GM23338 (cell line): Measurements from ENCODE around the gene PDHX. TPM values are rescaled to one million over a fixed set of nuclear protein-coding genes. Genes with fewer than 3 reads are reported as not detected.

ENCODE experiments used
- ATAC-seq: fragments of 200-7000 bp; cut with Tn5 transposase; 3 replicates; pipeline ENCODE4 v1.9.1; 2020
- DNase-seq: peaks from one replicate; pipeline ENCODE4 v3.0.0-alpha.2; 2015; ENCODE audit warnings: low spot score
- H2AFZ ChIP-seq: fragments of 200-600 bp; sonication (generic); 2 replicates; pipeline ENCODE4 v1.8.0; 2016; ENCODE audit warnings: antibody characterized with exemption, mild to moderate bottlenecking, moderate library complexity
- H3F3A ChIP-seq: fragments of 200-600 bp; sonication (generic); replicated peaks from 2 replicates; pipeline ENCODE4 v1.8.0; 2017; ENCODE audit warnings: antibody characterized with exemption, mixed run types, low read depth
- H3K27ac ChIP-seq: fragments of 200-600 bp; sonication (generic); 2 replicates; pipeline ENCODE4 v1.6.1; 2016; ENCODE audit warnings: low read depth
- H3K27me3 ChIP-seq: fragments of 200-600 bp; sonication (generic); 2 replicates; pipeline ENCODE4 v1.8.0; 2016; ENCODE audit warnings: mild to moderate bottlenecking, mixed run types, moderate library complexity; ENCODE audit not compliant: insufficient read depth
- H3K36me3 ChIP-seq: fragments of 200-600 bp; sonication (generic); 2 replicates; pipeline ENCODE4 v1.8.0; 2016; ENCODE audit warnings: mild to moderate bottlenecking; ENCODE audit not compliant: insufficient read depth
- H3K4me1 ChIP-seq: fragments of 200-600 bp; sonication (generic); 2 replicates; pipeline ENCODE4 v1.8.0; 2016; ENCODE audit warnings: mild to moderate bottlenecking, moderate library complexity; ENCODE audit not compliant: insufficient read depth
- H3K4me2 ChIP-seq: fragments of 200-600 bp; sonication (generic); 2 replicates; pipeline ENCODE4 v1.7.1; 2017; ENCODE audit warnings: mixed run types
- H3K4me3 ChIP-seq: fragments of 200-600 bp; sonication (generic); 2 replicates; pipeline ENCODE4 v1.6.1; 2016; ENCODE audit warnings: mixed run types
- H3K79me2 ChIP-seq: fragments of 200-600 bp; sonication (generic); replicated peaks from 2 replicates; pipeline ENCODE4 v1.8.0; 2017; ENCODE audit warnings: mild to moderate bottlenecking; ENCODE audit not compliant: insufficient read depth
- H3K9me2 ChIP-seq: fragments of 200-600 bp; sonication (generic); 2 replicates; pipeline ENCODE4 v1.8.0; 2017; ENCODE audit not compliant: insufficient read depth
- H4K20me1 ChIP-seq: fragments of 200-600 bp; sonication (generic); replicated peaks from 2 replicates; pipeline ENCODE4 v1.8.0; 2017; ENCODE audit warnings: mild to moderate bottlenecking; ENCODE audit not compliant: insufficient read depth
- H3K27ac Mint-ChIP-seq: 2 replicates; pipeline ENCODE4 v1.8.0; 2020; ENCODE audit warnings: inconsistent platforms, mild to moderate bottlenecking, moderate library complexity, mixed read lengths
- H3K27me3 Mint-ChIP-seq: 3 replicates; pipeline ENCODE4 v1.8.0; 2022; ENCODE audit warnings: low read depth, mild to moderate bottlenecking, moderate library complexity, mixed read lengths, inconsistent platforms; ENCODE audit not compliant: insufficient read depth, poor library complexity
- H3K36me3 Mint-ChIP-seq: 3 replicates; pipeline ENCODE4 v1.8.0; 2021; ENCODE audit warnings: low read depth, mild to moderate bottlenecking, inconsistent platforms, moderate library complexity, mixed read lengths
- H3K4me1 Mint-ChIP-seq: 3 replicates; pipeline ENCODE4 v1.8.0; 2020; ENCODE audit warnings: mild to moderate bottlenecking, inconsistent platforms, mixed read lengths
- H3K4me3 Mint-ChIP-seq: 3 replicates; pipeline ENCODE4 v1.8.0; 2021; ENCODE audit warnings: moderate library complexity, mild to moderate bottlenecking, inconsistent platforms, mixed read lengths
- H3K9me3 Mint-ChIP-seq: 3 replicates; pipeline ENCODE4 v1.8.0; 2020; ENCODE audit warnings: moderate library complexity, mild to moderate bottlenecking, inconsistent platforms, mixed read lengths
- CREB1 ChIP-seq: fragments of 250-450 bp; sonication (Bioruptor Pico); IDR thresholded peaks from 2 replicates; pipeline ENCODE4 v1.5.0; 2020; ENCODE audit warnings: low read depth, mild to moderate bottlenecking, moderate library complexity
- CTCF ChIP-seq, 2 experiments: fragments of 200-600 bp in 1 of 2; sonication (generic) in 1 of 2; conservative IDR thresholded peaks; 2 replicates each; pipeline versions ENCODE4 v1.5.1 to v1.6.1; 2016 to 2017; ENCODE audit warnings: antibody characterized with exemption in 2 of 2, low read depth in 2 of 2, mild to moderate bottlenecking in 2 of 2, moderate library complexity in 1 of 2
- EZH2 ChIP-seq: fragments of 200-600 bp; sonication (generic); IDR thresholded peaks from one replicate; pipeline ENCODE4 v1.8.0; 2017; ENCODE audit warnings: antibody characterized with exemption, mild to moderate bottlenecking, low read depth; ENCODE audit not compliant: unreplicated experiment
- EZH2phosphoT487 ChIP-seq: fragments of 200-600 bp; sonication (generic); IDR thresholded peaks from one replicate; pipeline ENCODE4 v1.8.1; 2018; ENCODE audit warnings: antibody characterized with exemption; ENCODE audit not compliant: unreplicated experiment
- NANOG ChIP-seq: IDR thresholded peaks from 2 replicates; pipeline ENCODE4 v1.6.1; 2016; ENCODE audit warnings: antibody characterized with exemption, borderline replicate concordance
- POLR2AphosphoS5 ChIP-seq: IDR thresholded peaks from 2 replicates; pipeline ENCODE4 v1.6.1; 2016; ENCODE audit warnings: antibody characterized with exemption, low read depth
- STAT1 ChIP-seq: IDR thresholded peaks from one replicate; pipeline ENCODE4 v1.6.1; 2016; ENCODE audit warnings: antibody characterized with exemption; ENCODE audit not compliant: unreplicated experiment
- polyA plus RNA-seq: library from polyadenylated mRNA; unstranded; fragments of >200 nt; fragmentation: Nextera tagmentation; extraction: Ambion mirVana; gene quantifications from 2 replicates; pipeline ENCODE4 v1.2.1, GENCODE V29; 2016
- total RNA-seq: library from RNA; depleted of rRNA; stranded (reverse); fragments of >200 nt; shearing (Covaris generic); gene quantifications from 2 replicates; pipeline ENCODE4 v1.2.3, GENCODE V29; 2014
- TF ChIP-seq, protein P1 (sequence below): IDR thresholded peaks from 2 replicates; pipeline ENCODE4 v1.6.1; 2016; ENCODE audit warnings: antibody characterized with exemption
- TF ChIP-seq, protein P2 (sequence below): IDR thresholded peaks from one replicate; pipeline ENCODE4 v1.6.1; 2018; ENCODE audit warnings: antibody characterized with exemption; ENCODE audit not compliant: unreplicated experiment

Gene PDHX
- total and polyA plus RNA-seq, 2 experiments from 2014 or later = 36.9 to 40.2 TPM

DNA sequence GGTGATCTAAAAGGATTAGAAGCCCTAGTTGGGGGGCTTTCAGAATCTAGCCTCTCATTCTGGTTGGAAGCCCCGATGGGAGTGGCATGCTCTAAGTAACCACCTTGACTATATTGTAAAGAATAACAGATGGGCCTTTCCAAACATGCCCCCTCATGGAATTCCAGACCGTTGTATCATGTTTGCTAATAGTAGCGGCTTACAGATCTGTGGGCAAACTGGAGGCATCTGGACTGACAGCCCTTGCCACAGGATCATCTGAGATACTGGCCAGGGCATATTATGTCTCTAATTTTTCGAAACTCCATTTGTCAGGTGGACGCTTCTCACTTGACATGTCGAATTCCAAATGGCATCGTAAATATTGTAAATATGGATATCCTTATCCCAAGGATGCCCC is 10.8 kb upstream of the PDHX start:
- Mint-ChIP-seq H3K4me3 (no peak overlapping the region), H3K27me3 (no peaks in the 10 kb centered on the region), H3K36me3 (peaks cover 28% of the 10 kb centered on the region), H3K27ac (no peak overlapping the region), H3K4me1 (peaks cover 9% of the 10 kb centered on the region; the same call in 2 of the 3 replicates), H3K9me3 (peaks cover 11% of the 10 kb centered on the region)
- H3K79me2 ChIP-seq = peaks cover 56% of the 10 kb centered on the region
- H3K9me2 ChIP-seq = no peaks in the 10 kb centered on the region
- ATAC-seq = no peak
- H3K4me2 ChIP-seq = no peak overlapping the region
- H3F3A ChIP-seq = no peaks in the 10 kb centered on the region
- no peak overlapping the region for H3K4me3 ChIP-seq
- no peaks in the 10 kb centered on the region; the same call in 1 of the 2 replicates for H3K36me3 ChIP-seq
- peaks cover 47% of the 10 kb centered on the region for H3K4me1 ChIP-seq
- H3K27me3 ChIP-seq = no peaks in the 10 kb centered on the region
- no peak for DNase-seq
- no peak overlapping the region for H2AFZ ChIP-seq
- TF ChIP-seq, protein P1, sequence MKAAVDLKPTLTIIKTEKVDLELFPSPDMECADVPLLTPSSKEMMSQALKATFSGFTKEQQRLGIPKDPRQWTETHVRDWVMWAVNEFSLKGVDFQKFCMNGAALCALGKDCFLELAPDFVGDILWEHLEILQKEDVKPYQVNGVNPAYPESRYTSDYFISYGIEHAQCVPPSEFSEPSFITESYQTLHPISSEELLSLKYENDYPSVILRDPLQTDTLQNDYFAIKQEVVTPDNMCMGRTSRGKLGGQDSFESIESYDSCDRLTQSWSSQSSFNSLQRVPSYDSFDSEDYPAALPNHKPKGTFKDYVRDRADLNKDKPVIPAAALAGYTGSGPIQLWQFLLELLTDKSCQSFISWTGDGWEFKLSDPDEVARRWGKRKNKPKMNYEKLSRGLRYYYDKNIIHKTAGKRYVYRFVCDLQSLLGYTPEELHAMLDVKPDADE = no peak
- TF ChIP-seq POLR2AphosphoS5 = no peak
- TF ChIP-seq NANOG = no peak
- no peak for TF ChIP-seq CTCF (conservative IDR thresholded peaks at IDR 0.05; ENCODE audit: low read depth in 2 of 2)
- no peak for TF ChIP-seq CREB1
- TF ChIP-seq STAT1 = no peak
- TF ChIP-seq EZH2 = no peak
- TF ChIP-seq EZH2phosphoT487 = no peak
- TF ChIP-seq, protein P2, sequence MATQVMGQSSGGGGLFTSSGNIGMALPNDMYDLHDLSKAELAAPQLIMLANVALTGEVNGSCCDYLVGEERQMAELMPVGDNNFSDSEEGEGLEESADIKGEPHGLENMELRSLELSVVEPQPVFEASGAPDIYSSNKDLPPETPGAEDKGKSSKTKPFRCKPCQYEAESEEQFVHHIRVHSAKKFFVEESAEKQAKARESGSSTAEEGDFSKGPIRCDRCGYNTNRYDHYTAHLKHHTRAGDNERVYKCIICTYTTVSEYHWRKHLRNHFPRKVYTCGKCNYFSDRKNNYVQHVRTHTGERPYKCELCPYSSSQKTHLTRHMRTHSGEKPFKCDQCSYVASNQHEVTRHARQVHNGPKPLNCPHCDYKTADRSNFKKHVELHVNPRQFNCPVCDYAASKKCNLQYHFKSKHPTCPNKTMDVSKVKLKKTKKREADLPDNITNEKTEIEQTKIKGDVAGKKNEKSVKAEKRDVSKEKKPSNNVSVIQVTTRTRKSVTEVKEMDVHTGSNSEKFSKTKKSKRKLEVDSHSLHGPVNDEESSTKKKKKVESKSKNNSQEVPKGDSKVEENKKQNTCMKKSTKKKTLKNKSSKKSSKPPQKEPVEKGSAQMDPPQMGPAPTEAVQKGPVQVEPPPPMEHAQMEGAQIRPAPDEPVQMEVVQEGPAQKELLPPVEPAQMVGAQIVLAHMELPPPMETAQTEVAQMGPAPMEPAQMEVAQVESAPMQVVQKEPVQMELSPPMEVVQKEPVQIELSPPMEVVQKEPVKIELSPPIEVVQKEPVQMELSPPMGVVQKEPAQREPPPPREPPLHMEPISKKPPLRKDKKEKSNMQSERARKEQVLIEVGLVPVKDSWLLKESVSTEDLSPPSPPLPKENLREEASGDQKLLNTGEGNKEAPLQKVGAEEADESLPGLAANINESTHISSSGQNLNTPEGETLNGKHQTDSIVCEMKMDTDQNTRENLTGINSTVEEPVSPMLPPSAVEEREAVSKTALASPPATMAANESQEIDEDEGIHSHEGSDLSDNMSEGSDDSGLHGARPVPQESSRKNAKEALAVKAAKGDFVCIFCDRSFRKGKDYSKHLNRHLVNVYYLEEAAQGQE = no peak
- peaks cover 5% of the 10 kb centered on the region; the same call in 1 of the 2 replicates for H4K20me1 ChIP-seq
- H3K27ac ChIP-seq = no peak overlapping the region
